Stimulated activated CD8-positive, alpha-beta memory T cell treated with anti-CD3 and anti-CD28 coated beads, Interleukin-7, amount 100 ng/mL, for 48 hours (primary cell): ENCODE results near the gene SLC25A25.

Experiments used
- DNase-seq, 2 donors: peaks; one replicate each; pipeline ENCODE4 v3.0.0-alpha.2; 2020; ENCODE audit warnings: low read depth in 1 of 2; ENCODE audit errors: extremely low read depth in 1 of 2

Gene SLC25A25

DNA sequence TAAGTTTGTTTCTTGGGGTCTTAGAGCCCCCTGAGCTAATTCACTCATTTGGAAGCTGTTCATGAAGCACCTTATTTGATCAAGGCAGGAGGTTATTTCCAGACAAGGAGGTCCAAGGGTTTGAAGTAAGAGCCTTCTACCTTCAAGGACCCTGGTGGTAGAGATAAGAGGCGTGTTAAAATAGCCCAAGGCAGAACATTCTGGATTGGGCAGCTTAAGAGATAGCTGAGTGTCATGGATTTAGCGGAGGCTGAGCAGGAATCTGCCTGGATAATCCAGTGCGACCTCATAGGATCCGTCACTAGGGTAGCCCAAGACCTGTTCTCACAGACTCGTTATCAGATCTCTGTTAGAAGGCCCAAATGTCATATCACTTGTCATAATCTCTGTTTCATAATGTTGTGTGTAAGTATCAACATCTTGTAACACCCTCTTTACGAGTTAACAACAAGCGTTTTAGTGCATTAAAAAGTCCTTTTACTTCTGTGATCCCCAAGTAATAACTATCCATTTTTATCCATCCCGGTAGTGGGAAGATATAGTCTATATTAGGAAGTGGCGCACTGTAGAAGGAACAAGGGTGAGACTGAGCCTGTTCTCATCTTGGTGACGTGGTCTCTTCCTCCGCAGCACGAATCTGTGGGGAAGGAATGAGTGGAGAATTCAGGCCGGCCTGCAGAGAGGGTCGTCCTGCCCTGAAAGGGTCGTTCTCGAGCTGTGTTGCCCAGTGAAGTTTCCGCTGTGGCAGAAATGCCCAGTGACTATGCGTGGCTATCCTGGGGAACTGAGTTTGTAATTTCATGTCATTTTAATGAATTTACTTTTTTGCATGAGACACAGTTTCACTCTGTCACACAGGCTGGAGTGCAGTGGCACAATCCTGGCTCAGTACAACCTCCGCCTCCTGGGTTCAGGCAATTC is 28.8 kb downstream of the SLC25A25 start:
- DNase-seq = no peak

DNA sequence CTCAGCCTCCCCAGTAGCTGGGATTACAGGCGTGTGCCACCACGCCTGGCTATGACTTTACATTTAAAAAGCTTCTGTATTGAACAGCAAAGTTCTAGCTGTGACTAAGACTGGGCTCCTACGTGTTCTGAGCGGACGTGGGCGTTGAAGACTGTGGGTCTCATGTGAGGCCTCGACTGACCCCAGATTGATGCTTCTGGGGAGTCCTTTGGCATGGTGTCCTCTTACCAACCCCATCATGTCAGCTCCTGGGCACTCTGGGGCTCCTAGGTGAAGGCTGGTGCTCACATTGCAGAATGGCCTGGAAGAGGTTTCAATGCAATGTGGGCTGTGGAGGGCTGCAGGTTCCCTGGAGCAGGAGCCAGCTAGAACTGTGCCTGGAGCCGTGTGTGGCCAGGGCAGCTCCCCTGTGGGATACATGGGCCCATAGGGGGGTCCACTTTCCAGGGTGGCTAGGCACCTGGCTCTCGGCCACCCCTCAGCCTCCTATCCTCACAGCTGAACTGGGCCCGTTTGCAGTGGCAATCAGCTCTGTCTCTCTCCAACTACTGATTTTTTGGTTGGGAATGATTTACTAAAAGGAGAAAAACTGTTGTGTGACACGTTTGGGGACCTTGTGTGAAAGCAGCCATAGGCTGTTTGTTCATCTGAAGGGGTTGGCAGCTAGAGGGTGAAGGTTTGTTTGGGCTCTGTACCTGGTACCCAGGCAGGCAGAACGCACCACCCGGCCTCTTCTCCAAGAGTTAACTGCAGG is 29.7 kb downstream of the SLC25A25 start:
- peak in 1 of 2 donors; percentile 25 for DNase-seq

DNA sequence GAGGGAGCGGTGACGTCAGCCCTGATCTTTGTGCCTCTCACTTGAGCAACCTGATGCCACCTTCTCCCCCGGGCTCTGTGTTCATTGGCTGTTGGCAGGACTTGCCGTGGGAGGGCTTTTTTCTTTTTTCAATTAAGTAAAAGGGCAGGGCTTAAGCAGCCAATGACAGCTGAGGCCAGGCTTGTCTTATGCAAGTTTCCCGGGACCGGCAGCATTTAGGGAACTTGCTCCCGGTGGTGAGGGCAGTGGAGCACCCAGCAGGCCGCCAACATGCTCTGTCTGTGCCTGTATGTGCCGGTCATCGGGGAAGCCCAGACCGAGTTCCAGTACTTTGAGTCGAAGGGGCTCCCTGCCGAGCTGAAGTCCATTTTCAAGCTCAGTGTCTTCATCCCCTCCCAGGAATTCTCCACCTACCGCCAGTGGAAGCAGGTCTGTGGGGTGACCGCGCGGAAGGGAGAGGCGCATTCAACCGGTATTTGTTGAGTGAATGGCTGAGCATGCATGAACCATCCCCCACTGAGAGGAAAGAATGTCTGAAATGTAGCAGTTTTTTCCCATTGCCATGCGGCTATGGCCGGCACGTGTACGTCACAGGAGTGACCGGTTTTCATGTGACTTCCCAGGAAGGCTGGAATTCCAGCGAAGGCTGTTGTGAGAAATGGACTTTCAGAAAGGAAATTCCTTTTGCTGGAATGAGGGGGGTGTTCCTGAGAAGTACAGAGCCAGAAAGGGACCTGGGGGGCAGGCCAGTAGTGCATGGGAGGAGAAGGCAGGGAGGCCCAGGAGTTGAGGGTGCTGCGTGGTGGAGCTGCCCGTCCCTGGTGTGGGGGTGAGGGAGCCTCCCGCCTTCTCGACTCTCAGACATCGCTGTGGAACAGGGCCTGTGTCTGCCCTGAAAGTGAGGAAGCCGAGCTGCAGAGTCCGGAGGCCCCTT is 30.5 kb downstream of the SLC25A25 start:
- peak; percentile 33 to 68 for DNase-seq

DNA sequence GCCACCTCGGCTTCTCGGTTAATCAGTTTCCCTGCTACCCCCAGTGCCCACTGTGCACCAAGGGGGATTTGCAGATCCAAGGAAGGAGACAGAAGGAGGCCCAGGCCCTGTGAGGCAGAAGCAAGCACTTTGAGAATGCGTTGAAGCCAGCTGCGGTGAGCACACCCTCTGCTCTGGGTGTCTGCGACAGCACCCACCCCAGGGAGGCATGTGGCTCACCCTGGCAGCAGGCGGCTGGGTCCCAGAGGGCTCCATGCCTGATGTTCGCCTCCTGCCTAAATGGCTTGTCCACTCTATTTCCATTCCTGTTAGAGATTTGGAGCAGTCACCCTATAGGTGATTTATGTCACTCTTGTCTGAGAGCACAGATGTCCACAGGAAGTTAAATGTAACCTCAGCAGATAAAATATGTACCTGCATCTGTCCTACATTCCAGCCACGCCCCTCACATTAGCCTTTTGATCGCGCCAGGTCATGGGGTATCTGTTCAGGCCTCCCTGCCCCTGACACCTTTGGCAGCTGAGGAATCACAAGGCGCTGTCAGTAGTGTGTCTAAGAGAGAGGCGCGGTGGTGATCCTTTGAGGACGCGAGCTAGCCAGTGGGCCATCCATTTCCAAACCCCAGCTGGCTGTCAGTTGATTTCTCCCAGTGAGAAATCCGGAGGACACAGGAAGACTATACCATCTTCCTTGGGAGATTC is 31.3 kb downstream of the SLC25A25 start:
- no peak for DNase-seq

DNA sequence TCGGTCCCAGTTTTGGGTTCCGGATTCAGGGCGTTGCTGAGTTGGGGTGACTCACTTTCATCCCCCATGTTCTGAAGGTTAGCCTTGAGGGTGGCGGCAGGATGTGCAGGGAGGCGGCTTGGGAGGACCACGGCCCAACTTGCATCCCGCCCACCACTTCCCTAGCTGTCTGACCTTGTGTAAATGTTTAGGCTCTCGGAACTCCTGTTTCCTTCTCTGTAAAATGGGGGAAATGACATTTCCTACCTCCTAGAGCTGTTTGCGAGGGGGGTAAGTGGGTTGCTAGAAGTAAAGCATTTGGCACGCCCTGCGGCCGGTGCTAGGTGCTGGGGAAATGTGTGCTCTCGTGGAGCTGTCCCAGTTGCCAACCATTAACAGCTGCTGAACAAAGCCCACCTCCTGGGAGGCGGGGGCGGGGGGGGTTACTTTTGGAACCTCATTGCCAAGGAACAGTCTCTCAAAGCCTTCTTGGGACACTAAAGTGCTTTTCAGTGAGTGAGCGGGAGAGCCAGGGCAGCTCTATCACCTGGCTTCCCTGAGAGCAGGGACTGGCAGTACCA is 32.0 kb downstream of the SLC25A25 start:
- no peak for DNase-seq

DNA sequence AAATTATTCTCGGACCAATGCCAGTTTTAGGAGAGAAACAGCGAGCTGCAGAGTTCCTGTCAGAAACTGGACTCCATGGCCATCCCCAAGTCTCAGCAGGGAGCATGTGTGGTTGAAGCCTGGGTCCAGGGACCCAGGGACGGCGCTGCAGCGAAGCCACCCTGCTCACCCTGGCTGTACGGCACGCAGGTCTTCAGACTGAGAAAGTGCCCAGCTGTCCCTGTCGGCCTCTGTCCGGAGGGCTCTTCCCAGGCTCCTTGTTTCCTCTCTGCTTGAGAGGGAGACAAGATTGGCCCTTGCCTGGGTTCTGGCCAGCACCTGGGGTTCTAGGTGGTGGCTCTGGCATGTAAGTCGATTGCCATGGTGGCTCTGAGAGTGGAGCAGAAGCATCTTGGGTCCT is 32.5 kb downstream of the SLC25A25 start:
- DNase-seq = no peak

DNA sequence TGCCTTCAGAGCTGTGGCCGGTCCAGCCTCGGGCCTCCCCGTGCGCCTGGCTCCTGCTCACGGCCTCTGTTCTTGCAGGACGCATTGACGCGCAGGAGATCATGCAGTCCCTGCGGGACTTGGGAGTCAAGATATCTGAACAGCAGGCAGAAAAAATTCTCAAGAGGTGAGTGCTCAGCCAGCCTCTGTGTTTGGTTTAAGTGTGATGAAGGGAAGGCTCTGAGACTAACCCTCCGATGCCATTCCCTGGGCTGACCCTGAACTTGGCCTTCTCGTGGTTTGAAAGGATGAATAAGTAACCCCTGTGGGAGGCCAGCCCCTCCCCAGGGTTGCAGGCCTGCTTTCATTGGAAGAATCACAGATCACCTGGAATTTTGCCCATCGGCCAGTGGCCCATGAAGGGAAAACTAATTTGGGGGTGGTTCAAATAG is 33.2 kb downstream of the SLC25A25 start:
- DNase-seq = no peak

DNA sequence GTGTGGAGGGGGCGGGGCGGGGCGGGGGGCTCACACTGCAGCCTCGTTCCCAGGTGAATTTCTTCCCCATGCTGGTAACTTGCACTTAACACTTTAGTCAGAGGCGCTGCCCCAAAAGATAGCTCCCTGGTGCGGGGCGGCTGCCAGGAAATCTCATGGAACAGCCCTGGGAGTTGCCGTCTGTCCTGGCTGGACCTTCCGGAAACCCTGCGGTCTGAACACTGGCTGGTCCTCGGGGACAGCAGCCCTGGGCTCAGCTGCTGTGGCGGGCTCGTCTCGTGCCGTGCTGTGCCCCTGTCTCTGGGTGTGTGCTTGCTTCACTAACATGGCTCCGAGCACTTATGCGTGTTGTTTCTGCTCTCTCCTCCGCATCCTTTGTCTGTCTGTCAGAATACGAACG is 33.7 kb downstream of the SLC25A25 start:
- DNase-seq = no peak

DNA sequence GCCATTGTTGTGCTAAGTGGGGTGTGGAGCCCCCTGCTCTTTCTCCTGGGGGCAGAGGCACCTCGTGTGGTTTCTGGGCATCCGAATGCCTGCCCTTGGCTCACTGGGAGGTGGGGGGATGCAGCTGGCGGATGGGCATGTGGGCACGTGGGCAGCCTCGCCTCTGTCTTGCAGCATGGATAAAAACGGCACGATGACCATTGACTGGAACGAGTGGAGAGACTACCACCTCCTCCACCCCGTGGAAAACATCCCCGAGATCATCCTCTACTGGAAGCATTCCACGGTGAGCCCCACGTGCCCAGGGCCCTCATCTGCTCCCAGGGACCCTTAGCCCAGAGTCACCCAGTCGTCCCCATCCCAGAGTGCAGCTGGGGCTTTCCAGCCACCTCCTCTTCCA is 34.2 kb downstream of the SLC25A25 start:
- DNase-seq = no peak

DNA sequence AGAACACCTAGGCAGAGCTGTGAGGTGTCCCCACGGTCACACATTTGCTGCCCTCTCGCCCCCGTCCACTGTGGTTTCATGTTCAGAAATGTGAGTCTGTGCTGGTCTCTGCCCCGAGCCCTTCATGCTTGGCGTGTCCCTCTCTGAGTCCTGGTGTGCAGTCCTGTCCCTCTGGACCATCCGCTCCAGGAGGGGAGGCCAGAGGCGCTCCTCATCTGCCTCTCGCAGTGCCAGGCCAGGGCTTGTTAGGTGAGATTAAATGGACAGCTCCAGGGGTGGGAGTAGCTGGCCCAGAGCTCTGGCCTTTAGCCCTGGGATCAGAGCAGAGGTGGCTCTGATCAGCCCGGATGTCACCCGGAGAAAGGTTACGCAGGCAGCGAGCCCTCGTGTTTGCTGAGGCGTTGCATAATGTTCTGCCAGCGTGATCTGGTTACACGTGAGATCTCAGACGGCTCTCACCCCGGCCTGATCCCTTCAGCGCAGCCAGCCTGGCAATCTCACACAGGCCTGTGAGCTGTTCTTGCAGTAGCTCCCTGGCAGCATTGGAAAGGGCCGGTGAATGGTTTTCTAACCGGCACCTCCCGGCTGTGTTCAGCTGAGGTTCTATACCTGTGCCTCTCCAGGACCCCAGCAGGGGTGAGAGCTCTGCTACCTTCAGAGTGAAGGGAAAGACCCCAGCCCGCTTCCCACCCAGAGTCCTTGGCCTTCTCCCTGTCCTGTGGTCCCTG is 35.0 kb downstream of the SLC25A25 start:
- no peak for DNase-seq

DNA sequence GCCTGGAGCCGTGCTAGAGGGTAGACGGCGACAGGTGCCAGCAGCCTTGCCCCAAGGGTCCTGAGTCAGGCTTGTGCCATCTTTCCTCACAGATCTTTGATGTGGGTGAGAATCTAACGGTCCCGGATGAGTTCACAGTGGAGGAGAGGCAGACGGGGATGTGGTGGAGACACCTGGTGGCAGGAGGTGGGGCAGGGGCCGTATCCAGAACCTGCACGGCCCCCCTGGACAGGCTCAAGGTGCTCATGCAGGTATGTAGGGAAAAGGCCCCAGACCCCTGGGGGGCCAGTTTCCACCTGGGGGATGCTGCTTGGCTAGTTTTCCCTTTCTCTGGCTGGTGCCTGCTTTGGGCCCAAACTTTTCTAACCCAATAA is 35.5 kb downstream of the SLC25A25 start:
- no peak for DNase-seq

DNA sequence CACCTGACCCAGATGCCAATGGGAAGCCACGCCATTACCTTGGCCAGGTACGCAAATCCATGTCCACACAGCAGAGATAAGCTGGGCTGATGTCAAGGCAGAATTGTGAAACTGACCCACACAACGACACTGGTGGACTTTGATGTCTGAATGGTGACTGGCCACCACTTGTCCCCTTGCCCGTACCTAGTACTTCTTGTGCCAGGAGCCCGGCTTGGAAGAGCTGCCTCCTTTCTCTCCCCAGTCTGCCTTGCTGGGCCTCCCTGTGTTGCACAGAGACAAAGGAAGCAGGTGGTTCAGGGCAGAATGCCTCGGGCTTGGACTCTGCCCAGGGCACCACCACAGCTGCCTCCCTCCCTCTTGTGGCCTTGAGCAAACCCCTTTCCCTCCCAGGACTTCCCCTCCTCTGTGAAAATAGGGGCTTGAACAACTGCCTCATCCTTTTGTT is 36.2 kb downstream of the SLC25A25 start:
- no peak for DNase-seq

DNA sequence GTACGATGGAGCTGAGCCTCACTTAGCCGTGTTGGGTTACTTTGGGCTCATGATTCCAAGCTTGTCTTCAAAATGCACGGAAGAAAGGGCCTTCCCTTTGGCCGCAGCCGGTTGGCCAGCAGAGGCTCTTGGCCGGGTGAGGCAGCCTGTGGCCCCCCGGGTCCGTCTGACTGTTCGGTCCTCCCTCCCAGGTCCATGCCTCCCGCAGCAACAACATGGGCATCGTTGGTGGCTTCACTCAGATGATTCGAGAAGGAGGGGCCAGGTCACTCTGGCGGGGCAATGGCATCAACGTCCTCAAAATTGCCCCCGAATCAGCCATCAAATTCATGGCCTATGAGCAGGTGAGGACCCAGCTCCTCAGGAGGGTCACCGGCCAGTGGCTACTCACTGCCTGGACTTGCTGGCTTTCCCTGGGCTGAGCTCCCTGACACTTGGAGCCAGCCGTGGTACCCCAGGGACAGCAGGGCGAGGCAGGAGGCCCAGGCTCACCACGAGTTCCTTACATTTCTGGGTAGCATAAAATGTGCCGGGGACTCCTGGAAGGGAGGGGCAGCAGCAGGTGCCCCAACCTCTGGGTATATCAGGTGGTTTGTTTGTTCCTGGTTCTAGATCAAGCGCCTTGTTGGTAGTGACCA is 37.6 kb downstream of the SLC25A25 start:
- DNase-seq = no peak

DNA sequence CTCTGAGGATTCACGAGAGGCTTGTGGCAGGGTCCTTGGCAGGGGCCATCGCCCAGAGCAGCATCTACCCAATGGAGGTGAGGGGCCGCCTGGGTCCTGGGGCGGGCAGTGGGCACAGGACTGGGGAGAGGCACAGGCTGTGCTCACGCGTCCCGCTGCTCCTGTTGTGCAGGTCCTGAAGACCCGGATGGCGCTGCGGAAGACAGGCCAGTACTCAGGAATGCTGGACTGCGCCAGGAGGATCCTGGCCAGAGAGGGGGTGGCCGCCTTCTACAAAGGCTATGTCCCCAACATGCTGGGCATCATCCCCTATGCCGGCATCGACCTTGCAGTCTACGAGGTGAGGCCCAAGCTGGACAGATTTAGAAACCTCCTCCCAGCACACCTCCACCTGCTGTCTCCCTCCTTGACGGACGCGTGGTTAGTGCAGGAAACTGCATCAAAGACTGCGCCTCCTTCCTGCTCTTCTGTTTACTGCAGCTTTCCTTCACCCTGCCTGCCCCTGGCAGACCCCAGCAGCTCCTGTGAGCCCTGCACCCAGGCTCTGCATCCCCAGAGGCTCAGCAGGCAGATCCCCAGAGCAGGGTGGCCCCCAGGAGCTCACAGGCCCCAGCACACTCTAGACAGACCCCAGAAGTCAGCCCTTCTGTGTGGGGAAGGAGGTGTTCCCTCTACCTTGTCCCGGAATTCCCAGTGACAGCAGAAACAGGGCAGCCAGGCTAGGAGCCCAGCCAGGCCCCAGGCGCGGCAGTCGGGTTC is 38.3 kb downstream of the SLC25A25 start:
- no peak for DNase-seq

DNA sequence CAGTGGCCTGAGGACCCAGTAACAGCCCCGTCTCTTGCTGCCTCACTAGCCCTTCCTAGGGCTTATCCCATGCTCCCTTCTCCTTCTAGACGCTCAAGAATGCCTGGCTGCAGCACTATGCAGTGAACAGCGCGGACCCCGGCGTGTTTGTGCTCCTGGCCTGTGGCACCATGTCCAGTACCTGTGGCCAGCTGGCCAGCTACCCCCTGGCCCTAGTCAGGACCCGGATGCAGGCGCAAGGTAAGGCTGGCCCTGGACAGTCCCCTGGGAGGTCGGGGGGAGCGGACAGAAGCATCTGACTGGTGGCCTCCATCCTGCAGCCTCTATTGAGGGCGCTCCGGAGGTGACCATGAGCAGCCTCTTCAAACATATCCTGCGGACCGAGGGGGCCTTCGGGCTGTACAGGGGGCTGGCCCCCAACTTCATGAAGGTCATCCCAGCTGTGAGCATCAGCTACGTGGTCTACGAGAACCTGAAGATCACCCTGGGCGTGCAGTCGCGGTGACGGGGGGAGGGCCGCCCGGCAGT is 39.0 kb downstream of the SLC25A25 start:
- no peak for DNase-seq

DNA sequence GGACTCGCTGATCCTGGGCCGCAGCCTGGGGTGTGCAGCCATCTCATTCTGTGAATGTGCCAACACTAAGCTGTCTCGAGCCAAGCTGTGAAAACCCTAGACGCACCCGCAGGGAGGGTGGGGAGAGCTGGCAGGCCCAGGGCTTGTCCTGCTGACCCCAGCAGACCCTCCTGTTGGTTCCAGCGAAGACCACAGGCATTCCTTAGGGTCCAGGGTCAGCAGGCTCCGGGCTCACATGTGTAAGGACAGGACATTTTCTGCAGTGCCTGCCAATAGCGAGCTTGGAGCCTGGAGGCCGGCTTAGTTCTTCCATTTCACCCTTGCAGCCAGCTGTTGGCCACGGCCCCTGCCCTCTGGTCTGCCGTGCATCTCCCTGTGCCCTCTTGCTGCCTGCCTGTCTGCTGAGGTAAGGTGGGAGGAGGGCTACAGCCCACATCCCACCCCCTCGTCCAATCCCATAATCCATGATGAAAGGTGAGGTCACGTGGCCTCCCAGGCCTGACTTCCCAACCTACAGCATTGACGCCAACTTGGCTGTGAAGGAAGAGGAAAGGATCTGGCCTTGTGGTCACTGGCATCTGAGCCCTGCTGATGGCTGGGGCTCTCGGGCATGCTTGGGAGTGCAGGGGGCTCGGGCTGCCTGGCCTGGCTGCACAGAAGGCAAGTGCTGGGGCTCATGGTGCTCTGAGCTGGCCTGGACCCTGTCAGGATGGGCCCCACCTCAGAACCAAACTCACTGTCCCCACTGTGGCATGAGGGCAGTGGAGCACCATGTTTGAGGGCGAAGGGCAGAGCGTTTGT is 39.6 kb downstream of the SLC25A25 start:
- no peak for DNase-seq
